Neural progenitor cell (in vitro differentiated cells): Measurements from ENCODE around the gene TRAF2. TPM values are rescaled to one million over a fixed set of nuclear protein-coding genes. Genes with fewer than 3 reads are reported as not detected.

ENCODE experiments used
- DNase-seq: peaks from one replicate; pipeline ENCODE4 v3.0.0-alpha.2; 2016; ENCODE audit warnings: low spot score
- H2AFZ ChIP-seq: fragments of 200-600 bp; sonication (generic); replicated peaks from 2 replicates; pipeline ENCODE4 v1.6.1; 2016; ENCODE audit warnings: antibody characterized with exemption
- H3F3A ChIP-seq: fragments of 200-600 bp; sonication (generic); 2 replicates; pipeline ENCODE4 v1.6.1; 2016; ENCODE audit warnings: antibody characterized with exemption, low read depth
- H3K27ac ChIP-seq: fragments of 200-600 bp; sonication (generic); 2 replicates; pipeline ENCODE4 v1.5.1; 2016; ENCODE audit warnings: mild to moderate bottlenecking
- H3K27me3 ChIP-seq: fragments of 200-600 bp; sonication (generic); 2 replicates; pipeline ENCODE4 v1.6.1; 2016; ENCODE audit warnings: mild to moderate bottlenecking, moderate library complexity
- H3K36me3 ChIP-seq: fragments of 200-600 bp; sonication (generic); 2 replicates; pipeline ENCODE4 v1.5.1; 2016
- H3K4me1 ChIP-seq: fragments of 200-600 bp; sonication (generic); 2 replicates; pipeline ENCODE4 v1.6.1; 2016; ENCODE audit warnings: mixed run types
- H3K4me2 ChIP-seq: fragments of 200-600 bp; sonication (generic); 2 replicates; pipeline ENCODE4 v1.6.1; 2016
- H3K4me3 ChIP-seq: fragments of 200-600 bp; sonication (generic); 2 replicates; pipeline ENCODE4 v1.5.1; 2016
- H3K79me2 ChIP-seq: fragments of 200-600 bp; sonication (generic); 2 replicates; pipeline ENCODE4 v1.6.1; 2016; ENCODE audit warnings: low read depth
- H3K9ac ChIP-seq: fragments of 200-600 bp; sonication (generic); 2 replicates; pipeline ENCODE4 v1.6.1; 2016
- H3K9me3 ChIP-seq: fragments of 200-600 bp; sonication (generic); 2 replicates; pipeline ENCODE4 v1.5.1; 2016; ENCODE audit warnings: low read depth
- H4K20me1 ChIP-seq: fragments of 200-600 bp; sonication (generic); 2 replicates; pipeline ENCODE4 v1.6.1; 2016; ENCODE audit warnings: low read depth
- H3K27ac Mint-ChIP-seq: 3 replicates; pipeline ENCODE4 v1.8.0; 2021; ENCODE audit warnings: mixed read lengths
- H3K27me3 Mint-ChIP-seq: 2 replicates; pipeline ENCODE4 v1.8.0; 2022; ENCODE audit warnings: low read depth, mild to moderate bottlenecking, inconsistent platforms, moderate library complexity, mixed read lengths; ENCODE audit not compliant: insufficient read depth
- H3K36me3 Mint-ChIP-seq: 3 replicates; pipeline ENCODE4 v1.8.0; 2021; ENCODE audit warnings: mixed read lengths
- H3K4me1 Mint-ChIP-seq: 3 replicates; pipeline ENCODE4 v1.8.0; 2021; ENCODE audit warnings: mixed read lengths
- H3K4me3 Mint-ChIP-seq: 3 replicates; pipeline ENCODE4 v1.8.0; 2021; ENCODE audit warnings: mild to moderate bottlenecking, moderate library complexity, mixed read lengths
- H3K9me3 Mint-ChIP-seq: 3 replicates; pipeline ENCODE4 v1.8.0; 2020; ENCODE audit warnings: mixed read lengths
- CTCF ChIP-seq: fragments of 200-600 bp; sonication (generic); IDR thresholded peaks from 2 replicates; pipeline ENCODE4 v1.5.1; 2017; ENCODE audit warnings: antibody characterized with exemption, mild to moderate bottlenecking
- EZH2 ChIP-seq: fragments of 200-600 bp; sonication (generic); IDR thresholded peaks from 2 replicates; pipeline ENCODE4 v1.6.1; 2017; ENCODE audit warnings: antibody characterized with exemption, mild to moderate bottlenecking, moderate library complexity
- EZH2phosphoT487 ChIP-seq: fragments of 200-600 bp; sonication (generic); IDR thresholded peaks from 2 replicates; pipeline ENCODE4 v1.6.1; 2017; ENCODE audit warnings: antibody characterized with exemption
- total RNA-seq: library from RNA; depleted of rRNA; stranded (reverse); fragments of >200 nt; gene quantifications from 2 replicates; pipeline ENCODE4 v1.2.3, GENCODE V29; 2015; ENCODE audit warnings: low replicate concordance

Gene TRAF2
- total RNA-seq, 1 donor from 2014 or later: 16.1 TPM

- peaks cover 23% of the 10 kb centered on the region for H3K4me1 Mint-ChIP-seq
- H3K4me3 ChIP-seq: no peak overlapping the region
- peaks cover 14% of the 10 kb centered on the region for H3K27me3 Mint-ChIP-seq
- peaks cover 23% of the 10 kb centered on the region for H3K4me1 ChIP-seq
- no peaks in the 10 kb centered on the region for H3K9me3 Mint-ChIP-seq
- H3F3A ChIP-seq: peaks cover 29% of the 10 kb centered on the region
- no peak overlapping the region for H3K4me2 ChIP-seq
- peaks cover 40% of the 10 kb centered on the region for H4K20me1 ChIP-seq
- H3K27ac ChIP-seq: no peak overlapping the region
- TF ChIP-seq CTCF: no peak
- H3K9me3 ChIP-seq: no peaks in the 10 kb centered on the region
- H3K36me3 Mint-ChIP-seq: peaks cover 3% of the 10 kb centered on the region
- no peak overlapping the region for H3K9ac ChIP-seq
- no peaks in the 10 kb centered on the region for H3K27me3 ChIP-seq
- no peak for DNase-seq
- H3K4me3 Mint-ChIP-seq: no peak overlapping the region
- no peak overlapping the region for H2AFZ ChIP-seq
- no peaks in the 10 kb centered on the region for H3K79me2 ChIP-seq
- no peaks in the 10 kb centered on the region for H3K36me3 ChIP-seq
- H3K27ac Mint-ChIP-seq: no peak overlapping the region
Measured at GRCh38 chr9:136838314-136839228, 47.7 kb upstream of the TRAF2 start.

GRCh38 chr9:136839229-136840139 is 46.8 kb upstream of the TRAF2 start:
- peaks cover 40% of the 10 kb centered on the region for H4K20me1 ChIP-seq
- Mint-ChIP-seq H3K36me3 (no peaks in the 10 kb centered on the region), H3K4me3 (peak overlapping the region; percentile 70), H3K27ac (peak overlapping the region; percentile 96), H3K27me3 (peaks cover 14% of the 10 kb centered on the region), H3K4me1 (peaks cover 23% of the 10 kb centered on the region), H3K9me3 (no peaks in the 10 kb centered on the region)
- no peak overlapping the region for H3K4me3 ChIP-seq
- peaks cover 23% of the 10 kb centered on the region for H3K4me1 ChIP-seq
- TF ChIP-seq EZH2phosphoT487: no peak
- no peak for TF ChIP-seq EZH2
- TF ChIP-seq CTCF: no peak
- peaks cover 29% of the 10 kb centered on the region for H3F3A ChIP-seq
- H3K4me2 ChIP-seq: no peak overlapping the region
- peak overlapping the region; percentile 74 for H3K27ac ChIP-seq
- H3K27me3 ChIP-seq: no peaks in the 10 kb centered on the region
- H3K79me2 ChIP-seq: no peaks in the 10 kb centered on the region
- DNase-seq: no peak
- no peak overlapping the region for H2AFZ ChIP-seq
- no peaks in the 10 kb centered on the region for H3K9me3 ChIP-seq
- H3K9ac ChIP-seq: no peak overlapping the region
- H3K36me3 ChIP-seq: no peaks in the 10 kb centered on the region

GRCh38 chr9:136840140-136840876 is 46.0 kb upstream of the TRAF2 start:
- H3K9ac ChIP-seq: no peak overlapping the region
- TF ChIP-seq EZH2phosphoT487 (no peak), EZH2 (no peak), CTCF (no peak)
- DNase-seq: peak; percentile 51

More at GRCh38 chr9:136840140-136840876, 46.0 kb upstream of the TRAF2 start:
- Mint-ChIP-seq H3K27me3 (peaks cover 14% of the 10 kb centered on the region), H3K27ac (peak overlapping the region; percentile 96), H3K4me3 (peak overlapping the region; percentile 70), H3K4me1 (peaks cover 23% of the 10 kb centered on the region), H3K36me3 (no peaks in the 10 kb centered on the region), H3K9me3 (no peaks in the 10 kb centered on the region)
- Histone ChIP-seq H3K4me1 (peaks cover 23% of the 10 kb centered on the region), H4K20me1 (peaks cover 40% of the 10 kb centered on the region), H2AFZ (no peak overlapping the region), H3K9me3 (no peaks in the 10 kb centered on the region), H3K27ac (peak overlapping the region; percentile 74), H3K4me2 (peak overlapping the region; percentile 14), H3K27me3 (peaks cover 1% of the 10 kb centered on the region), H3F3A (peaks cover 29% of the 10 kb centered on the region), H3K4me3 (no peak overlapping the region), H3K36me3 (no peaks in the 10 kb centered on the region), H3K79me2 (no peaks in the 10 kb centered on the region)
